HTR-8/SVneo (cell line): ENCODE results near the gene TERF2IP.

Experiments used
- DNase-seq: peaks from one replicate; pipeline ENCODE4 v3.0.0; 2011; ENCODE audit warnings: low spot score, mixed read lengths; ENCODE audit not compliant: insufficient read length
- FAIRE-seq: peaks from 2 replicates; lab custom pipeline; 2011; peaks lifted over from hg19 to GRCh38; lab: Jason Lieb, UNC

TERF2IP gene

DNA sequence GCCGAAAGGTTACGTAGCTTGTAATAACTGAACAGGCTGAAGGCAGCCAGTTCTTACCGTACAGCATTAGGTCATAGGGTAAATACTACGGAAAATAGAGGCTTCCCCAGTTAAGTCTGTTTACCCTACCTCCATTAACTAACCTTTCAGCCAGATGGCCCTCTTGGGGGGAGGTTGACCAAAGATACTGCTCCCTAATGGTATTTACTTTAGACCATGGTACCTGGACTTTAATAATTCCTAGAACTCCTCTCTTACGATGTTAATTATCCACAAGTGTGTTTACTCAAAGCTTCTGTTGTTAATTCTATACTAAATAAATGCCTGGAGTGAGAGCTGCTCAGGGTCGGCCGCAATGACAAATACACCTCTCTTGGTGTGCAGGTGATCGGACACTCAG is 14.7 kb upstream of the TERF2IP start:
- no peak for FAIRE-seq

DNA sequence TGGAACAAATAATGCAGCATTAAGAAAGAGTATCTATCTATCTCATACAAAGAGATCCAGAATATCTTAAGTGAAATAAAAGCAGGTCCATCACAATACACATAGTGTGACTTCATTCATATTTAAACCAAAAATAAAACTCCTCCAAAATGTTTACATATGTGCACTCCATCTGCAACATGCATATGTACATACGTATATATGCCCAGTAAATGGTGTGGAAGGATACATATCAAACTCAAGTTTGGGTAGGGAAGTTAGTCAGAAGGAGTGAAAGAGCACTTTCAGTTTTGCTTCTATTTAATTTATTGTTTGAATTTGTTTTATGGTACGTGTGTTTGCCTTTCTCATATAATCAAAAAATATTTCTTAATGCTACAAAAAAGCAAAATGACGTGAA is 12.5 kb upstream of the TERF2IP start:
- no peak for FAIRE-seq
- DNase-seq, result no peak

More for the DNA sequence above, 14.7 kb upstream of the TERF2IP start:
- DNase-seq, result no peak

DNA sequence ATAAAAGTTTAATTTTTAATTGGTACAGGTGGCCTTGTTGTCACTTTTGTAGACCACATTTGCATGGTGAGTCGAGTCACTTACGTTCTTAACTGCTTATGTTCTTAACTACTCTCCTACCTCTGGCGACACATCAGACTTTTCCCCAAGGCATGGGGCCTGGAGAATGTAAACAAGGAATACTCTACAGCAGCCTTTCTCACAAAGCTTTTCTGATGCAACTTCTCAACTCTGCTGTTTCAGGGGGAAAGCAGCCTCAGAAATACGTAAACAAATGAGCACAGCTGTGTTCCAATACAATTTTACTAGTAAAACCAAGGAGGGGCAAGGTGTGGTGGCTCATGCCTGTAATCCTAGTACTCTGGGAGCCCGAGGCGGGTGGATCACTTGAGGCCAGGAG is 7.0 kb upstream of the TERF2IP start:
- DNase-seq (no peak), FAIRE-seq (no peak)

DNA sequence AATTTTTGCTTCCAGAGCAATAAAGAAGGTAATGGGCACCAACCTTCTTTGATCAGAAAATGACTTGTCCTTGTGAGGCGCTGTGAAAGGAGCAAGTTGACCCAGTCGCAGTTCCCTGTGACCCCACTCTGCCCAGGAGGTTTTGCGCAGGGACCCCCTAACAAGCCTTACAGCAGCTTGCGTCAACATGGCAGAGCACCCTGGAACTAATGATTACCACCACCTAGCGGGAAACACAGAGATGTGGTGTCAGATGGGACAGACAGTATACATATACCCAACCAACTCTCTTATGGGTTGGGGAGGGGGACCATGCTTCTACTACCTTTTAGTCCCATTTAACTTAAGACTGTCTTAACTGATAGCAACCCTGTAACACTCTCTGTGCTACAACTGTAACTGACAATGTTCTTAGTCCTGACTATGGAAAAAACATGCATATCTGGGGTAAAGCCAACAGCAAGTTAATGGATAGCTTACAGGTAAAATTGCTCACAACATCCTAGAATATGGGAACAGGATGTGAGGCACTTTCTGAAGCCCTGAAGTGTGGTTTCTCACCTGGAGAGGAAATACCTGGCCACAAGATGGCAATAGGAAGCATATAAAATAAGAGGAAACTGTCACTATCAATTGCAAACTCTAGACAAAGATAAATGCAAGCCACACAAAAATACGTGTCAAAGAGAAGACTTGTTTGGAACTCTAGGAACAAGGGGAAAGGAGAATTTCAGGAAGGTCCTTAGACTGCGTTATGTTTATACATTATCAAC is 3.1 kb upstream of the TERF2IP start:
- FAIRE-seq, result peak; percentile 38
- no peak for DNase-seq

DNA sequence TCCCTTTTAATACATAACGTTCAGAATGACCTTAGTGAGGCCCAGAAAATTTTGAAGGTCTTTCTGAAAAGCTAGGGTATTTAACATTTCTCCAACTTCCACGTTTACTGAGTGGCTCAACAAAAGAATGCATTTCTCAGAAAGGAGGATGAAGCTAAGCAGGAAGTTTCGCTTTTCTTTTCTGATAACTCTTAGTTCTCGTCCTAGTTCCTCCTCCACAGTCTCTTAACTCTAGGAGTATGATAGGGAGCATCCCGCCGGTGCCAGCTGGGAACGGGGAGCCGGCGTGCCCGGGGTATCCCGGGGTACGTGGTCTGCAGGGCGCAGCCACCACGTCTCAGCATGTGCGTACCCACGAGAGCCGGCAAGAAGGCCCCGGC is 471 bp upstream of the TERF2IP start:
- DNase-seq (no peak), FAIRE-seq (no peak)

DNA sequence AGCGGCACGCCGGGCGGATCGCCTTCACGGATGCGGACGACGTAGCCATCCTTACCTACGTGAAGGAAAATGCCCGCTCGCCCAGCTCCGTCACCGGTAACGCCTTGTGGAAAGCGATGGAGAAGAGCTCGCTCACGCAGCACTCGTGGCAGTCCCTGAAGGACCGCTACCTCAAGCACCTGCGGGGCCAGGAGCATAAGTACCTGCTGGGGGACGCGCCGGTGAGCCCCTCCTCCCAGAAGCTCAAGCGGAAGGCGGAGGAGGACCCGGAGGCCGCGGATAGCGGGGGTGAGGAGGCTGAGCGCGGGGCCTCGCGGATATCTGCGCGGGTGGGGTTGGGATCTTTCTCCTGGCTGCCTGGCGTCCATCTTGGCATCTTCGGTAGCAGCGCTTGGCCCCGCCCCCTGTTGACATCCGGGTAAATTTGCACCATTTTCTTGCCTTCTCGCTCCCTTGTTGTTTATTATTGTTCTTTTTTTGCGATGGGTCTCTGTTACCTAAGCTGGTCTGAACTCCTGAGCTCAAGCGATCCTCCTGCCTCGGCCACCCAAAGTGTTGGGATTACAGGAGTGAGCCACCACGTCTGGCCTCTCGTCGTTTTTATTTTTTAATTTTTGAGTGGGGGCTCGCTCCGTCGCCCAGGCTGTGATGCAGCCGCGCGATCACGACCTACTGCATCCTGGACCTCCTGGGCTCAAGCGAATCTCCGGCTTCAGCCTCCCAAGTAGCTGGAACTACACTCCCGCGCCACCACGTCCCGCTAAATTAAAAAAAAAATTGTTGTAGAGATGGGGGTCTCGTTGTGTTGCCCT is 898 bp downstream of the TERF2IP start:
- DNase-seq, result peak; percentile 87
- no peak for FAIRE-seq

DNA sequence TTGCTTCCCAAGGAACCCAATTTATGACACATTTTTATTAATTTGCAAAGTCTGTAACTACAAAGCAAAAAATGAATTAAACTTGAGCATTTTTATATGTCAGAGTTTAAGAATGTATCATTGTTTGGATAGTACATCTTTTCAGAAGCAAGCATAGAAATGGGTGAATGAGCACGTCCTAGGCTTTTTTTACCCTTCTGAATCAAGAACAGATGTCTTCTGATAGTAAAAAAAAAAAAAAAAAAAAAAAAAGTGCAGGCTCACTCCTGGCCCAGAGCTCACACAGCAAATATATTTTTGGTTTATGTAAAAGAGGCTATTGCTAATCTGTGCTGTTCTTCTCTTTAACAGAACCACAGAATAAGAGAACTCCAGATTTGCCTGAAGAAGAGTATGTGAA is 6.3 kb downstream of the TERF2IP start:
- FAIRE-seq, result no peak
- no peak for DNase-seq

DNA sequence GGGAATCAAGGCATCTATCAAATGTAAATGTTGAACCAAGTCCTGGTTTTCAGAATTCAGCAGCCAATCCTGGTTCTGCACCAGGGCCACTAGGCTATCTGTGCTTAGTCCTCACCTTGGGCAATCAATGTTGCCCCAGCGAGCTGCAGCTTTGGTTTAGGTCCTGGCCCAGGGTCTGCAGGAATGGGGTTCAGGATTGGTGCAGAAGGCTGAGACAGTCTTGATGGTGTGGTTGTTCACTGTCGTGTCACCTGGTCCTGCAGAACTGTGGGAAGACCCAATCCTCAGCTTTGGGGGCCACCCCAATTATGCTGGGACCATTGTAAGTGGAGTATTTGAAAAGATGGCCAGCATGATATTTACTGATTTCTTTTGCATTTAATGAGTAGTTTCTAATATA is 10.6 kb downstream of the TERF2IP start:
- no peak for FAIRE-seq
- DNase-seq, result no peak

DNA sequence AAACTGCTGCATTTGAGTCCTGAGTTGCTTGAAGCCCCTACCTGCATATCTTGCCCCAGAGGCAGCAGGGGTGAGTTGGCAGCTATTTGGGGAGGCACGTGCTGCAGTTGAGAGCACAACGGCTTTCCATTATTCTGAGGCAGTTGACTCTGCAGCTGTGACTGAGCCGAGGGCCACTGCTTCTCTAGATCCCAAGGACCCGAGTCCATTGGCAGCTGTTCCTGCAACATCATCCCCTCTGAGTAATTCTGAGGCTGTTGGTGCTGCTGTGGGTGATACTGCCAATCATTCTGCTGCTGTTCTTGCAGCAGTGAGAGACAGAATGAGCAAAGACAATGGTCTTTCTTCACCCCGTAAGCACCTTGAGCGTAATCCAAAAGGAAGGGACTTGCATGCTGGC is 12.7 kb downstream of the TERF2IP start:
- no peak for DNase-seq
- no peak for FAIRE-seq

DNA sequence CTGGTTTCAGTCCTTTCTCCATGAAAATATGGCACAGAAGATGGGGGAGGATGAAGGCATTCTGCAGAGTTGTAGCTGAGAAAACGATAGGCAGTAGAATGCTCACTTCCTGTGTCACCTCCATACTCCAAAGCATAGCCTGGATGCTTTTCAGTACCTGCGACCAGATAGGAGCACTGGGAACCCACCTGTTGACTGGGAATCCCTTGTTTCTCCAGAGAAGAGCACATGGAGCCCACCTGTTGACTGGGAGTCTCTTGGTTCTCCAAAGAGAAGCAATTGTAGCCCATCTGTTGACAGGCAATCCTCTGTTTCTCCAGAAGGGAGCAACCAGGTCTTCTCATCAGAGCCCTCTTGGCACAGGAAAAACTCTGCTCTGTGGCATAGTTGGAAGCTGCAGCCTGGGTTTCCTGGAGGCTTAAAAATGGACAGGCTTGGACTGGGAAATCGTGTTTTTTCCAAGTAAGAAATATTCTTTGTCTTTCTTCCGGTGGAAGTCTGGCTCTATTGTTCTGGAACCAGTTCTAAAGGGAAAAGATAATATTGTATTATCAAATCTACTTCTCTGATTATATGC is 13.2 kb downstream of the TERF2IP start:
- FAIRE-seq (no peak), DNase-seq (no peak)

DNA sequence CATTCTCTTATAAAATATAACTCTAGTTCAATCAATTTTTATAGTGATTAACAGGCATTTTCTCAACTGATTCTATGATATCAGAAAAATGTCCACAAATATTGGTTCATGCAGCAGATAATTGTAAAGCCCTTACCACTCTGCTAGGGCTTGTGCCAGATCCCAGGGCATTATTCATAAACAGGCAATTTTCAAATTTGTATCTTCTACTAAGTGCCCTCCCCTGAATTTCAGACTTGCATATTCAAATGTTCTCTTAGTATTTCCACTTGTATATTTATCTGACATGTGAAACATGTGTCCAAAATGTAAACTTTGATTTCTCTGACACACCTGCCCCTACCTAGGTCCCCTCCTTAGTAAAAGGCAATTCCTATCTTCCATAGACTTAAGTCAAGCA is 19.9 kb downstream of the TERF2IP start:
- FAIRE-seq (no peak), DNase-seq (no peak)

DNA sequence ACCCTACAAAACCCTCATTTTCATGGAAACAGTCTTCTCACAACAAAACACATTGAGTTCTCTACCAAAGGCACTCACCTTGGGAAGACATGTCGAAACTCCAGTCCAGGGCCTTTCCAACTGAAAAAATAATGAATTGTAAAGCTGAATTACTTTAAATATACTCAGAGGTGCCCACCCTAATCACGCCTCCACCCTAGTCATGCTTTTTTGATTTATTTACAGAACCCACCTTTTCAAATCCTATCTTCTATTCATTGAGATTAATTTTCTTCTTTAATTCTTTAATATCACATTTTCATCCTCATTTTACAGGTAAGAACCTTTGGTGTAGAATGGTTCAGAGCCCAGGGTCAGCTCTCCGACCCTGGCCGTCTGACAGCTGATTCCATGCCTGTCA is 29.3 kb downstream of the TERF2IP start, which contains the start of gene CPHXL2:
CPHXL2 (minus strand) TSS at position 101 of the 400 bp plus-strand sequence; CDS start at position 91, 10 bp downstream.
- FAIRE-seq (no peak), DNase-seq (no peak)

DNA sequence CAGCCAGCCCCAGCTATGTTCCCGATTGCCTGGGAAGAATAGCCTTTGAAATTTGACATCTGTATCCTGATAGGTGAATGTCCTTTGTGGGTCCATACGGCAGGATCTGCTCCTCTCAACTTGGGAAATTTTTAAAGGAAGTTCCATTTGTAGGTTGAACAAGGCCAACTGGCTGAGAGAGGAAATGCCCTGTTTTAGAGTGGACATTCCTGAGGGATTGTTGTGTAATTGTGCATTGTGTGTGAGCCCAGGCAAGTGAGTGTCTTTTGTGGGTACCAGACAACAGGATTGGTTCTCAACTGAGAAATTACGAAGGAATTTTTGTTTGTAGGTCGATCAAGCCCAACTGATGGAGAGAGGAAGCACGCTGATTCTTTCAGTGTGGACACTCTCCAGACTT is 31.8 kb downstream of the TERF2IP start:
- no peak for DNase-seq
- FAIRE-seq, result no peak

DNA sequence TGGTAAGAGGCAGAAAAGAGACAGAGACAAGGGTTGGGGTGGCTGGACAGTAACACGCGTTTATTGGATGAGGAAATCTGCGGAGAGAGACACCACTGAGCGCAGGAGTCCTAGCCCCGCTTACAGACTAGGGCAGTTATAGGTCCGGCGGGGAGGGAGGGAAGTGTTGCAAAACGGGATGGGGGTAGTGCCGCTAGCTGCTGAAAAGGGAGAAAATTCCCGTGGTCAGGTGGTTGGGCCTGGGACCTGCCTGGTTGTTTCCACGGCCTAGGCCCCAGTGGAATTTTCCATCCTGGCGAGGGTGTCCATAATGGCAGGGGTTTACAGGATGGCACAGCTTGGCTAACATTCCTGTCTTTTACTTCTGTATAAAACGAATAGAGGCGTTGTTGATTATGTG is 34.7 kb downstream of the TERF2IP start:
- DNase-seq, result no peak

DNA sequence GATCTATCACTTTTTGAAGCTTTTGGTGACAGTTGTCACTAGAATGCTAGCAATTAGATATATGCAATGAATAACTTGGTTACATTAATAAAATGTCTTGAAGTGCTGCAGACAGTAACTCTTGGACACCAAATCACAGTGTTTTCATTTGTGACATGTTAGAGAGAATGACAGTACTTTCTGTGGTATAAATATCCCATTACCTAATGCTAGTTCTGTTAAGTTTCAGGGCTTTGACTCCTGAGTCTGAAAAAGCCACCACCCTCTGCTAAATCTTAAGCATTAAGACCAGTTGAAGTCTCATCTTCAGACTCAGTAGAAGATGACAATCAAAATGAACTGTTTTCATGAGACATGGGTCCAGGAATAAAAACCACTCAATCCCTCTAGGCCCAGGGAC is 39.8 kb downstream of the TERF2IP start:
- FAIRE-seq (no peak), DNase-seq (no peak)

More for the DNA sequence above, 34.7 kb downstream of the TERF2IP start:
- no peak for FAIRE-seq

DNA sequence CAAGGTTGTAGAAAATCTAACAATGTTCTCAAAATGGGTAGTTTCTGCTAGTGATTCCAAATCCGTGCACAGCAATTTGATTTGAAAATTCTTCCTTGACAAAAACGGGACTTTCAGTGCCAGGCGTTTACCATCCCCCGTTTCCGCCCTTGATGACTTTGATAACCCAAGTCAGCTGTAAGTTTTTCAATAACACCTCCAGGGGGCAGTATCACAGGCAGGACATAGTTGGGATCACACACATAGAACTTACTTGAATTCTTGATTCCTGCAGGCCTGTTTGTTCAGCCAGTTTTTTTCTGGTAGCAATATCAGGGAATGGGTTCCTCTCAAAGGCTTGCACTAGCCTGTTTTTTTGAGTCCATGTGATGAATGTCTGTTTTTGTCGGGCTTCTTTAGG is 48.1 kb downstream of the TERF2IP start:
- FAIRE-seq, result no peak
- no peak for DNase-seq

DNA sequence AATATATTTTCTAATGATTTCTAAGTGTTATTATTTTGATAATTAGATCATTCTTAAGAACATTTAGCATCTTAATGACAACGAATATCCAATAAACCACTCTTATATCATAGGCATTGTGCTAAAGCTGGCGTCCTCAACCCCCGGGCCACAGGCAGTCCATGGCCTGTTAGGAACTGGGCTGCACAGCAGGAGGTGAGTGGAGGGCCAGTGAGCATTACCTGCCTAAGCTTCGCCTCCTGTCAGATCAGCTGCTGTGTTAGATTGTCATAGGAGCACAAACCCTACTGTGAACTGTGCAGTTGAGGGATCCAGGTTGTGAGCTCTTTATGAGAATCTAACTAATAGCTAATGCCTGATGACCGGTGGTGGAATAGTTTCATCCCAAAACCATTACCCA is 50.0 kb downstream of the TERF2IP start:
- no peak for DNase-seq
- no peak for FAIRE-seq

DNA sequence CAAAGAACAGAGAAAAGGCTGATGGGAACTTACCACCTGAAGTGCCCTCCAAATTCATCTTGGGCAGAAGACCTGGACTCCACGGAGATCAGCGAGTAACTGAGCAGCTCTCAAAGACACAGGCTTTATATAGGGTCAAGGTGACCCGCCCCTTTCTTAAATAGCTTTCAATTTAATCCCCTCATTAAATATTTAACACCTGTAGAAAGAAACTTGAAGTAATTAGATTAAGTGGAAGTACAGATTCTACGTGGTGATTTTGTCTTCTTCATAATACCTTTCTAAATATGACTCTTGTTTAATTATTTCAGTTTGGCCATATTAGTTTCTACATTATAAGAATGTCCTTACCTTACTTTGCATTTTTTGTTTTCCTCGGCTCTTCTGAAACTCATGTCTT is 53.8 kb downstream of the TERF2IP start, which contains the start of gene DUXB:
DUXB (minus strand) TSS at position 101 of the 400 bp plus-strand sequence; CDS start at position 58, 43 bp downstream.
- no peak for DNase-seq

DNA sequence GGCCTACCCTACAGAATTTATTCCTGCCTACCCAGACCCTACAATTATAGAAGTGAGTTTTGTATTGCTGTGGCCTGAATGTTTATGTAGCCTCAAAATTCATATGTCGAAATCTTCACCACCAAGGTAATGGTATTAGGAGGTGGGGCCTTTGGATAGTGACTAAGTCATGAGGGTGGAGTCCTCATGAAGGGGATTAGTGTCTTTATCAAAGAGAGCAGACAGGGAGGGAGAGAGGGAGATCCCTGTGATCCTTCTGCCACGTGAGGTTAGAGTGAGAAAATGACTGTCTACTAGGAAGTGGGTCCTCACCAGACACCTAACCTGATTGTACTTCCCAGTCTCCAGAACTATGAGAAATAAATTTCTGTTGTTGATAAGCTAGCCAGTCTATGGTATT is 54.7 kb downstream of the TERF2IP start:
- no peak for FAIRE-seq
- DNase-seq, result no peak

More for the DNA sequence above, 53.8 kb downstream of the TERF2IP start, which contains the start of gene DUXB:
- FAIRE-seq, result no peak

DNA sequence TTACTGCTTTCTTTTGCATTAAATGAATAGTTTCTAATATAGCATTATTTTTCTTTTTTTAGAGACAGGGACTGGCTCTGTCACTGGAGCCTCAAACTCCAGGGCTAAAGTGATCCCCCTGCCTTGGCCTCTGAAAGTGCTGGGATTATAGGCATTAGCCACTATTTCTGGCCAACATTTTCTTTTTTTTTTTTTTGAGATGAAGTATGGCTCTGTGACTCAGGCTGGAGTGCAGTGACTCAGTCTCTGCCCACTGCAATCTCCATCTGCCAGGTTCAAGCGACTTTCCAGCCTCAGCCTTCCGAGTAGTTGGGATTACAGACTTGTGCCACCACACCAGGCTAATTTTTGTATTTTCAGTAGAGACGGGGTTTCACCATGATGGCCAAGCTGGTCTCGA is 55.7 kb downstream of the TERF2IP start:
- DNase-seq (no peak), FAIRE-seq (no peak)
